ENCODE data around the gene NAB2. TPM values are rescaled to one million over a fixed set of nuclear protein-coding genes. Genes with fewer than 3 reads are reported as not detected.

Gene NAB2
- total RNA-seq (2022; extraction: Qiagen RNA extraction) = 13.4 to 19.9 TPM (median 19.0 TPM) in 5 replicates

GRCh38 chr12:57088354-57089270 is at the start of gene NAB2:
TSS of gene NAB2 (plus strand) at chr12:57089114. CDS start at chr12:57089272, 158 bp downstream.

GRCh38 chr12:57049890-57050289 is 39.0 kb upstream of the NAB2 start, which contains the start of gene MYO1A:
TSS of gene MYO1A (minus strand) at chr12:57050129. CDS start at chr12:57048323, 1,806 bp downstream.

GRCh38 chr12:57078519-57079404 is 10.2 kb upstream of the NAB2 start, which contains the start of gene NEMP1:
TSS of gene NEMP1 (minus strand) at chr12:57078791. CDS start at chr12:57078745, 46 bp downstream.

GRCh38 chr12:57111031-57111734 is 22.3 kb downstream of the NAB2 start, which contains the start of gene STAT6:
TSS of gene STAT6 (minus strand) at chr12:57111362. CDS start at chr12:57108278, 3,084 bp downstream.

GRCh38 chr12:57127726-57128518 is 39.0 kb downstream of the NAB2 start, which contains the start of gene LRP1:
TSS of gene LRP1 (plus strand) at chr12:57128483. CDS start at chr12:57128965, 482 bp downstream.

Other genes starting within 250 kb of the NAB2 start
- 0.15 TPM in 1 of 5 replicates, not detected in the others for gene SDR9C7, start 154.7 kb upstream of the NAB2 start, total RNA-seq (2022; extraction: Qiagen RNA extraction)
- 0.07 to 0.19 TPM (median 0.11 TPM) in 5 replicates for gene RDH16, start 131.5 kb upstream of the NAB2 start, total RNA-seq (2022; extraction: Qiagen RNA extraction)
- gene ZBTB39, start 82.6 kb upstream of the NAB2 start, total RNA-seq (2022; extraction: Qiagen RNA extraction) = 4.4 to 6.0 TPM (median 5.4 TPM) in 5 replicates
- gene TAC3, start 72.6 kb upstream of the NAB2 start, total RNA-seq (2022; extraction: Qiagen RNA extraction) = 0.30 TPM in 1 of 5 replicates, not detected in the others
- 0.07 to 0.52 TPM (median 0.26 TPM) in 5 replicates for gene MYO1A, start 39.0 kb upstream of the NAB2 start, total RNA-seq (2022; extraction: Qiagen RNA extraction)
- gene NEMP1, start 10.3 kb upstream of the NAB2 start, total RNA-seq (2022; extraction: Qiagen RNA extraction) = 13.4 to 16.5 TPM (median 15.4 TPM) in 5 replicates
- gene STAT6, start 22.2 kb downstream of the NAB2 start, total RNA-seq (2022; extraction: Qiagen RNA extraction) = 40.7 to 52.1 TPM (median 49.8 TPM) in 5 replicates
- 14.7 to 19.0 TPM (median 15.1 TPM) in 5 replicates for gene LRP1, start 39.4 kb downstream of the NAB2 start, total RNA-seq (2022; extraction: Qiagen RNA extraction)
- not detected in 5 replicates for gene LRP1-AS, start 58.5 kb downstream of the NAB2 start, total RNA-seq (2022; extraction: Qiagen RNA extraction)
- 4.1 to 5.6 TPM (median 5.3 TPM) in 5 replicates for gene NXPH4, start 127.7 kb downstream of the NAB2 start, total RNA-seq (2022; extraction: Qiagen RNA extraction)
- gene SHMT2, start 140.6 kb downstream of the NAB2 start, total RNA-seq (2022; extraction: Qiagen RNA extraction) = 115 to 128 TPM (median 124 TPM) in 5 replicates
- gene STAC3, start 162.1 kb downstream of the NAB2 start, total RNA-seq (2022; extraction: Qiagen RNA extraction) = 0.27 to 0.61 TPM (median 0.58 TPM) in 5 replicates

Measured in A549 treated with Mapracorat at 1 μM for 4 hours (cell line).